Ammon's horn (tissue), 1 donor: ENCODE data around the gene CALM1.

Experiments
- DNase-seq: peaks from one replicate; pipeline ENCODE4 v3.0.0-alpha.2; 2016; ENCODE audit warnings: low spot score

The CALM1 gene

GRCh38 chr14:90409209-90409730 is 12.4 kb downstream of the CALM1 start:
- peak; percentile 63 for DNase-seq

GRCh38 chr14:90412058-90412457 is 15.2 kb downstream of the CALM1 start:
- no peak for DNase-seq

- no peak for DNase-seq
Observed at GRCh38 chr14:90416720-90417119, 19.9 kb downstream of the CALM1 start.

- DNase-seq, result no peak
Observed at GRCh38 chr14:90418053-90418452, 21.2 kb downstream of the CALM1 start.

GRCh38 chr14:90419200-90419599 is 22.4 kb downstream of the CALM1 start:
- peak; percentile 70 for DNase-seq

- DNase-seq, result no peak
Observed at GRCh38 chr14:90421001-90421631, 24.3 kb downstream of the CALM1 start.

GRCh38 chr14:90421632-90422020 is 24.8 kb downstream of the CALM1 start:
- DNase-seq, result no peak

GRCh38 chr14:90423166-90423565 is 26.3 kb downstream of the CALM1 start:
- no peak for DNase-seq

- no peak for DNase-seq
Observed at GRCh38 chr14:90424075-90424474, 27.2 kb downstream of the CALM1 start.

GRCh38 chr14:90424686-90425372 is 28.0 kb downstream of the CALM1 start:
- DNase-seq, result no peak

GRCh38 chr14:90425373-90425879 is 28.6 kb downstream of the CALM1 start:
- DNase-seq, result no peak

GRCh38 chr14:90426031-90426540 is 29.3 kb downstream of the CALM1 start:
- no peak for DNase-seq

- no peak for DNase-seq
Observed at GRCh38 chr14:90426663-90427062, 29.8 kb downstream of the CALM1 start.

- no peak for DNase-seq
Observed at GRCh38 chr14:90427848-90428426, 31.1 kb downstream of the CALM1 start.

- DNase-seq, result no peak
Observed at GRCh38 chr14:90428676-90429075, 31.8 kb downstream of the CALM1 start.

GRCh38 chr14:90429236-90429635 is 32.4 kb downstream of the CALM1 start:
- DNase-seq, result no peak

GRCh38 chr14:90429754-90430153 is 32.9 kb downstream of the CALM1 start:
- no peak for DNase-seq

GRCh38 chr14:90434370-90435020 is 37.7 kb downstream of the CALM1 start:
- DNase-seq, result no peak

- no peak for DNase-seq
Observed at GRCh38 chr14:90438841-90439240, 42.0 kb downstream of the CALM1 start.

- DNase-seq, result no peak
Observed at GRCh38 chr14:90440021-90440451, 43.2 kb downstream of the CALM1 start.

- no peak for DNase-seq
Observed at GRCh38 chr14:90440592-90440991, 43.8 kb downstream of the CALM1 start.

- DNase-seq, result no peak
Observed at GRCh38 chr14:90442388-90442787, 45.6 kb downstream of the CALM1 start.
